MM.1S (cell line): ENCODE data around the gene EXOC4.

Experiments used
- DNase-seq: peaks from one replicate; pipeline ENCODE4 v3.0.0-alpha.2; 2015
- H2AFZ ChIP-seq: fragments of 300-600 bp; sonication (generic); 2 replicates; pipeline ENCODE4 v1.6.0; 2016; ENCODE audit warnings: antibody characterized with exemption, low read length
- H3F3A ChIP-seq: fragments of 300-600 bp; sonication (generic); 2 replicates; pipeline ENCODE4 v1.6.1; 2016; ENCODE audit warnings: mild to moderate bottlenecking, antibody characterized with exemption, low read length, moderate library complexity, mixed read lengths; ENCODE audit not compliant: insufficient read depth
- H3K27ac ChIP-seq: fragments of 300-600 bp; sonication (generic); 2 replicates; pipeline ENCODE4 v1.5.1; 2016; ENCODE audit warnings: mild to moderate bottlenecking, low read length
- H3K27me3 ChIP-seq: fragments of 300-600 bp; sonication (generic); replicated peaks from 2 replicates; pipeline ENCODE4 v1.6.0; 2016; ENCODE audit warnings: low read length; ENCODE audit not compliant: insufficient read depth
- H3K36me3 ChIP-seq: fragments of 300-600 bp; sonication (generic); replicated peaks from 2 replicates; pipeline ENCODE4 v1.6.1; 2016; ENCODE audit warnings: mild to moderate bottlenecking, low read length, mixed read lengths; ENCODE audit not compliant: insufficient read depth
- H3K4me1 ChIP-seq: fragments of 300-600 bp; sonication (generic); 2 replicates; pipeline ENCODE4 v1.6.1; 2016; ENCODE audit warnings: low read length, mixed read lengths
- H3K4me2 ChIP-seq: fragments of 300-600 bp; sonication (generic); 2 replicates; pipeline ENCODE4 v1.6.0; 2016; ENCODE audit warnings: low read depth, low read length
- H3K4me3 ChIP-seq: fragments of 300-600 bp; sonication (generic); 2 replicates; pipeline ENCODE4 v1.5.1; 2016; ENCODE audit warnings: low read length, mixed read lengths
- H3K79me2 ChIP-seq: fragments of 300-600 bp; sonication (generic); 2 replicates; pipeline ENCODE4 v1.6.1; 2016; ENCODE audit warnings: mixed run types, low read length, mixed read lengths
- H3K9ac ChIP-seq: fragments of 300-600 bp; sonication (generic); 2 replicates; pipeline ENCODE4 v1.6.1; 2016; ENCODE audit warnings: low read length, mixed read lengths
- H3K9me2 ChIP-seq: fragments of 300-600 bp; sonication (generic); replicated peaks from 2 replicates; pipeline ENCODE4 v1.6.1; 2016; ENCODE audit warnings: mild to moderate bottlenecking, low read length, mixed read lengths; ENCODE audit not compliant: insufficient read depth
- H3K9me3 ChIP-seq: fragments of 300-600 bp; sonication (generic); replicated peaks from 2 replicates; pipeline ENCODE4 v1.6.1; 2016; ENCODE audit warnings: mild to moderate bottlenecking, low read length, mixed read lengths; ENCODE audit not compliant: insufficient read depth
- H4K20me1 ChIP-seq: fragments of 300-600 bp; sonication (generic); 2 replicates; pipeline ENCODE4 v1.6.1; 2016; ENCODE audit warnings: mild to moderate bottlenecking, low read length, moderate library complexity, mixed read lengths; ENCODE audit not compliant: insufficient read depth
- EZH2 ChIP-seq: fragments of 300-600 bp; sonication (generic); optimal IDR thresholded peaks from 2 replicates; pipeline ENCODE3; 2017; ENCODE audit warnings: low read depth, mild to moderate bottlenecking, antibody characterized with exemption, low read length, mixed read lengths
- EZH2phosphoT487 ChIP-seq: fragments of 300-600 bp; sonication (generic); IDR thresholded peaks from 2 replicates; pipeline ENCODE4 v1.6.1; 2018; ENCODE audit warnings: antibody characterized with exemption, low read length
- TF ChIP-seq, protein P1 (sequence below): fragments of 300-600 bp; sonication (generic); IDR thresholded peaks from 2 replicates; pipeline ENCODE4 v1.5.1; 2016; ENCODE audit warnings: antibody characterized with exemption, low read length, mixed read lengths

Gene EXOC4

DNA sequence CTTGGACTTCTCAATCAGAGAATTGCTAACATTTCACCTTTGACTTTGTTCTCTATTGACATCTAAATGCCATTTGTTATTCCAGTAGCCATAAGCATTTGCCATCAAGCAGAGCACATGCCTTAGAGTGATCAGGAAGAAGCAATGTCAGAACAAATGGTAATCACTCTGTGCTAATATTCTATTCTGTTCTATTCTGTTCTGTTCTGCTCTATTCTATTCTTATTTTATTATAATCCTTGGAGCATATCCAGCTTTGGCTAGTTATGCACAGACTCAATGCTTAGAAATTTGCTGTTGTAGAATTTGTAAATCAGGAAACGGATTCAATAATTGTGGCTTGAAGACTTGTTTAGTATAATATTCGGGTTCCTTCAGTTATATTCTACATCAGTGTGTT is 175.4 kb downstream of the EXOC4 start:
- H3K4me3 ChIP-seq, result no peak overlapping the region
- no peak for DNase-seq
- no peak overlapping the region for H2AFZ ChIP-seq
- TF ChIP-seq, protein P1, sequence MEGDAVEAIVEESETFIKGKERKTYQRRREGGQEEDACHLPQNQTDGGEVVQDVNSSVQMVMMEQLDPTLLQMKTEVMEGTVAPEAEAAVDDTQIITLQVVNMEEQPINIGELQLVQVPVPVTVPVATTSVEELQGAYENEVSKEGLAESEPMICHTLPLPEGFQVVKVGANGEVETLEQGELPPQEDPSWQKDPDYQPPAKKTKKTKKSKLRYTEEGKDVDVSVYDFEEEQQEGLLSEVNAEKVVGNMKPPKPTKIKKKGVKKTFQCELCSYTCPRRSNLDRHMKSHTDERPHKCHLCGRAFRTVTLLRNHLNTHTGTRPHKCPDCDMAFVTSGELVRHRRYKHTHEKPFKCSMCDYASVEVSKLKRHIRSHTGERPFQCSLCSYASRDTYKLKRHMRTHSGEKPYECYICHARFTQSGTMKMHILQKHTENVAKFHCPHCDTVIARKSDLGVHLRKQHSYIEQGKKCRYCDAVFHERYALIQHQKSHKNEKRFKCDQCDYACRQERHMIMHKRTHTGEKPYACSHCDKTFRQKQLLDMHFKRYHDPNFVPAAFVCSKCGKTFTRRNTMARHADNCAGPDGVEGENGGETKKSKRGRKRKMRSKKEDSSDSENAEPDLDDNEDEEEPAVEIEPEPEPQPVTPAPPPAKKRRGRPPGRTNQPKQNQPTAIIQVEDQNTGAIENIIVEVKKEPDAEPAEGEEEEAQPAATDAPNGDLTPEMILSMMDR, result no peak
- no peak for TF ChIP-seq EZH2
- no peaks in the 10 kb centered on the region for H4K20me1 ChIP-seq
- no peak overlapping the region for H3K27ac ChIP-seq
- H3K4me2 ChIP-seq, result no peak overlapping the region
- H3K27me3 ChIP-seq, result no peaks in the 10 kb centered on the region
- no peaks in the 10 kb centered on the region for H3K79me2 ChIP-seq
- no peaks in the 10 kb centered on the region for H3K36me3 ChIP-seq
- H3K9ac ChIP-seq, result no peak overlapping the region
- no peaks in the 10 kb centered on the region for H3K4me1 ChIP-seq
- no peaks in the 10 kb centered on the region for H3F3A ChIP-seq
- H3K9me2 ChIP-seq, result no peaks in the 10 kb centered on the region
- no peaks in the 10 kb centered on the region for H3K9me3 ChIP-seq

DNA sequence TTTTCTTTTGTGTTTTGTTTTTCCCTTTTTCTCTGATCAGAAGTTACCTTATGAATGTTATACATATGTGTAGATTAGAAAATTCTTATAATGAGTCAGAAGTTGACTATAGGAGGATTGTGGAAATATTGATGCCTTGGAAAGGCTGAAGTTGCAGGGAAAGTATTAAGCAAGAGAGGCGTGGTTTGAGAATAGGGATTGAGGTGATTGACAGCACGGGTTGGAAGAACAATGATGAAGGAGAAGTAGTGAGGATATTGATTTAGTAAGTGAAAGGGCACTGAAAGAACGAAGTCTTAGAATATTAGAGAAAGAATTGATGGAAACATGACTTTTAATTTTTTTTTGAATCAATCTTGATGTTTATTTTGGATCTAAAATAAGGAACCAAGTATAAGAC is 176.0 kb downstream of the EXOC4 start:
- Histone ChIP-seq H3K36me3 (no peaks in the 10 kb centered on the region), H3K79me2 (no peaks in the 10 kb centered on the region), H3K4me2 (no peak overlapping the region), H3K9me3 (no peaks in the 10 kb centered on the region), H3K9ac (no peak overlapping the region), H3K27me3 (no peaks in the 10 kb centered on the region), H3K4me1 (no peaks in the 10 kb centered on the region), H4K20me1 (no peaks in the 10 kb centered on the region), H3K27ac (no peak overlapping the region), H3K9me2 (no peaks in the 10 kb centered on the region), H3K4me3 (no peak overlapping the region), H3F3A (no peaks in the 10 kb centered on the region), H2AFZ (no peak overlapping the region)
- TF ChIP-seq EZH2phosphoT487 (no peak), EZH2 (no peak)
- TF ChIP-seq, protein P1, result no peak
- no peak for DNase-seq

DNA sequence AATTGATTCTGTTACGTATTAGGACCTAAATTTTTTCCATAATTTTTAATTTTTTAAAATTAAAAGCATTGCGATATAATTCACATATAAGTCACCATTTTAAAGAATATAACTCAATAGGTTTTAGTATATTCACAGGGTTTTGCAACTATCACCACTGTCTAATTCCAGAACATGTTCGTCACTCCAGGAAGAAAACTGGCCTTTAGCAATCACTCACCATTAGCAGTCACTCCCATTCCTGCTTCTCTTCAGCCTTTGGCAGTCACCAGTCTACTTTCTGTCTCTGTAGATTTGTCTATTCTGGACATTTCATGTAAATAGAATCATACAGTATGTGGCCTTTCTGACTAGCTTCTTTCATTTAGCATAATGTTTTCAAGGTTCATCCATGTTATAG is 176.5 kb downstream of the EXOC4 start:
- no peak for DNase-seq
- H3F3A ChIP-seq, result no peaks in the 10 kb centered on the region
- H4K20me1 ChIP-seq, result no peaks in the 10 kb centered on the region
- H3K9me2 ChIP-seq, result no peaks in the 10 kb centered on the region
- H3K79me2 ChIP-seq, result no peaks in the 10 kb centered on the region
- H3K9me3 ChIP-seq, result no peaks in the 10 kb centered on the region
- TF ChIP-seq, protein P1, result no peak
- TF ChIP-seq EZH2phosphoT487, result no peak
- no peak for TF ChIP-seq EZH2
- H2AFZ ChIP-seq, result no peak overlapping the region
- no peaks in the 10 kb centered on the region for H3K4me1 ChIP-seq
- H3K4me2 ChIP-seq, result no peak overlapping the region
- no peak overlapping the region for H3K27ac ChIP-seq
- no peaks in the 10 kb centered on the region for H3K36me3 ChIP-seq
- no peak overlapping the region for H3K9ac ChIP-seq
- no peaks in the 10 kb centered on the region for H3K27me3 ChIP-seq
- no peak overlapping the region for H3K4me3 ChIP-seq
